Left lung (tissue), 10 donors: Measurements from ENCODE around the gene CDH4. TPM values are rescaled to one million over a fixed set of nuclear protein-coding genes. Genes with fewer than 3 reads are reported as not detected.

Experiments
- ATAC-seq: fragments of 200-7000 bp; cut with Tn5 transposase; one replicate; pipeline ENCODE4 v1.9.1; 2020; ENCODE audit warnings: moderate library complexity
- DNase-seq, 4 donors: peaks; one replicate each; pipeline ENCODE4 v3.0.0-alpha.2; 2013 to 2020
- H3K27ac ChIP-seq, 2 donors: fragments of 200-600 bp; sonication (generic) in 1 of 2; one replicate each; pipeline versions ENCODE4 v1.5.0 to v1.8.0; 2020 to 2021
- H3K27me3 ChIP-seq, 2 donors: fragments of 200-600 bp; sonication (generic) in 1 of 2; one replicate each; pipeline versions ENCODE4 v1.5.0 to v1.8.0; 2020 to 2021
- H3K36me3 ChIP-seq, 2 donors: fragments of 200-600 bp; sonication (generic) in 1 of 2; one replicate each; pipeline versions ENCODE4 v1.5.0 to v1.8.0; 2020 to 2021
- H3K4me1 ChIP-seq, 2 donors: fragments of 200-600 bp; one replicate each; pipeline ENCODE4 v1.8.0; 2021
- H3K4me3 ChIP-seq, 2 donors: fragments of 200-600 bp; sonication (generic) in 1 of 2; one replicate each; pipeline versions ENCODE4 v1.5.0 to v1.8.0; 2020 to 2021; ENCODE audit warnings: mild to moderate bottlenecking in 1 of 2
- H3K9me3 ChIP-seq, 2 donors: fragments of 200-600 bp; sonication (generic) in 1 of 2; one replicate each; pipeline versions ENCODE4 v1.5.0 to v1.8.0; 2020 to 2021
- CTCF ChIP-seq, 2 donors: fragments of 200-600 bp; sonication (generic) in 1 of 2; IDR thresholded peaks; one replicate each; pipeline versions ENCODE4 v1.5.0 to v1.8.0; 2021; ENCODE audit warnings: antibody characterized with exemption in 2 of 2
- intact Hi-C, 2 donors: fragments of 100-400 bp; cut with DNase I; formaldehyde crosslinking; loops; one replicate each; pipeline versions ENCODE4 v1.11.2 to v1.14.2; 2022
- polyA plus RNA-seq, 6 donors: library from polyadenylated mRNA; unstranded; fragments of 120-200 nt; gene quantifications; one replicate each; pipeline ENCODE4 v1.2.1, GENCODE V29; 2013; ENCODE audit not compliant: insufficient read length in 6 of 6
- total RNA-seq, 2 donors: library from RNA; stranded (reverse); fragmentation: NEBNext Ultra II Directional; extraction: Animal tissue kit (Norgen Biotek cat#: 25700); gene quantifications; one replicate each; pipeline ENCODE4 v1.2.1, GENCODE V29; 2021
- donor health status: DM: no; HTN: yes; CAD: no.
- donor health status: DM: no; HTN: no; CAD: no.

The CDH4 gene
- total and polyA plus RNA-seq, 8 donors: 0.24 to 10.8 (median 5.1) TPM

GRCh38 chr20:61295682-61296628 lies 43.9 kb downstream of the CDH4 start:
- TF ChIP-seq CTCF (IDR thresholded peaks at IDR 0.05): no peak
- DNase-seq: no peak
- Histone ChIP-seq H3K4me1 (no peaks in the 10 kb centered on the region), H3K36me3 (no peaks in the 10 kb centered on the region), H3K9me3 (peaks cover 0 to 10% of the 10 kb centered on the region in 2 donors), H3K27ac (no peak overlapping the region), H3K27me3 (peaks cover 0 to 7% of the 10 kb centered on the region in 2 donors), H3K4me3 (no peak overlapping the region)
- no peak for ATAC-seq
- intact Hi-C loops: no loop called here

GRCh38 chr20:61296629-61297019 lies 44.6 kb downstream of the CDH4 start:
- no peak overlapping the region for H3K27ac ChIP-seq
- no peak for ATAC-seq
- H3K9me3 ChIP-seq: peaks cover 0 to 10% of the 10 kb centered on the region in 2 donors
- DNase-seq: no peak
- H3K27me3 ChIP-seq: peaks cover 0 to 7% of the 10 kb centered on the region in 2 donors
- no peak for TF ChIP-seq CTCF (IDR thresholded peaks at IDR 0.05)
- H3K4me1 ChIP-seq: no peaks in the 10 kb centered on the region
- H3K4me3 ChIP-seq: no peak overlapping the region
- intact Hi-C loops: no loop called here
- no peaks in the 10 kb centered on the region for H3K36me3 ChIP-seq

GRCh38 chr20:61297491-61297890 lies 45.4 kb downstream of the CDH4 start:
- peaks cover 0 to 7% of the 10 kb centered on the region in 2 donors for H3K27me3 ChIP-seq
- ATAC-seq (no peak), DNase-seq (no peak)
- H3K27ac ChIP-seq: no peak overlapping the region
- H3K4me3 ChIP-seq: no peak overlapping the region
- H3K9me3 ChIP-seq: peaks cover 0 to 10% of the 10 kb centered on the region in 2 donors
- no peak for TF ChIP-seq CTCF (IDR thresholded peaks at IDR 0.05)
- no peaks in the 10 kb centered on the region for H3K4me1 ChIP-seq
- intact Hi-C loops: no loop called here
- H3K36me3 ChIP-seq: no peaks in the 10 kb centered on the region

DNA sequence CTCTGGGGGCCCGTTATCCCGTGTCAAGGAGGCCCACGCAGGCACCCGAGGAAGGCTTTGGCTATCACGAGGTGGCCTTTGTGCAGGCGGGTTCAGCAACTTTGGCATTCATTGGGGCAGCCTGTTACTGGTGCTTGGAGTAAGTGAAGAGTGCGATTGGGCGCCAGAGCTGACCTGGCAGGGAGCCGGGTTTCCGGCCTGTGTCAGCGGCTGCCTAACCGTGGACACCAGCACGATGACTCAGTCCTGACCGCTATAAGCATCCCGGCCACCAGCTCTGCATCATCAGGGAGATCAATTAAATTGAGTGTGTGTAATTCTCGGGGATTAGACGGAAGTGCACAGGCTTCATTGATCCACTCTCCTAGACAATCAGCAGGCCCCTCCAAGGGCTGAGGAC lies 45.9 kb downstream of the CDH4 start:
- intact Hi-C loops: no loop called here
- TF ChIP-seq CTCF (IDR thresholded peaks at IDR 0.05): no peak
- ATAC-seq (no peak), DNase-seq (no peak)
- Histone ChIP-seq H3K27ac (no peak overlapping the region), H3K4me1 (no peaks in the 10 kb centered on the region), H3K36me3 (no peaks in the 10 kb centered on the region), H3K27me3 (peaks cover 0 to 7% of the 10 kb centered on the region in 2 donors), H3K9me3 (peaks cover 0 to 11% of the 10 kb centered on the region in 2 donors), H3K4me3 (no peak overlapping the region)

DNA sequence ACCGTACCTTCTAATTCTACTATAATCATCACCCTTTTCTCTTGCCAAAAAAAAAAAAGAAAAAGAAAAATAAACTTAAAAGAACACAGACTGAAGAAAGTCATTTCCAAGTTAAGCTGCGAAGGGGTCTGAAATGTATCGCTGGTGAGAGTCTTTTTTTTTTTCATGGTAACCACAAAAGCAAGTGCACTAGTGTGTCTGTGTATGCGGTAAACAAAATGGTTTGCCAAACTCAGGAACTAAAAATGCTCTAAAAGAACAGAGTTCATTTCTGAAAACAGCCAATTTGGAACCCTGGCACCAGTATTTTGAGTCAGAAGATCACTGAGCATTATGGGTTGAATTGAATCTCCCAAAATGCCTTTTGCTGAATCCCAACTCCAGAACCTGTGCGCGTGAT lies 46.6 kb downstream of the CDH4 start:
- TF ChIP-seq CTCF (IDR thresholded peaks at IDR 0.05): no peak
- Histone ChIP-seq H3K4me1 (no peaks in the 10 kb centered on the region), H3K27ac (no peak overlapping the region), H3K4me3 (no peak overlapping the region), H3K36me3 (no peaks in the 10 kb centered on the region), H3K27me3 (peaks cover 0 to 7% of the 10 kb centered on the region in 2 donors), H3K9me3 (peaks cover 0 to 11% of the 10 kb centered on the region in 2 donors)
- ATAC-seq (no peak), DNase-seq (no peak)
- intact Hi-C loops: no loop called here
